HepG2 (cell line): ENCODE data around the gene WIZ. TPM values are rescaled to one million over a fixed set of nuclear protein-coding genes. Genes with fewer than 3 reads are reported as not detected.

ENCODE experiments used
- ADNP ChIP-seq: sonication (generic); formaldehyde crosslinking; IDR thresholded peaks from 2 replicates; pipeline ENCODE4 v1.4.0; 2020; ENCODE audit warnings: missing genetic modification reagents
- AGO1 ChIP-seq: fragments of 200-400 bp; formaldehyde crosslinking; IDR thresholded peaks from 2 replicates; pipeline ENCODE4 v1.6.1; 2017; ENCODE audit warnings: mild to moderate bottlenecking, low read depth, low read length, moderate library complexity; ENCODE audit not compliant: poor library complexity, severe bottlenecking
- CCAR2 ChIP-seq: fragments of 200-400 bp; formaldehyde crosslinking; optimal IDR thresholded peaks from 2 replicates; pipeline ENCODE3; 2018; ENCODE audit warnings: low read depth, mild to moderate bottlenecking, low read length, moderate library complexity
- FLYWCH1 ChIP-seq: sonication (generic); formaldehyde crosslinking; IDR thresholded peaks from 2 replicates; pipeline ENCODE4 v1.8.1; 2023; ENCODE audit warnings: mild to moderate bottlenecking, missing genetic modification reagents
- KLF12 ChIP-seq: sonication (generic); formaldehyde crosslinking; IDR thresholded peaks from 2 replicates; pipeline ENCODE4 v1.4.0; 2020; ENCODE audit warnings: missing genetic modification reagents, borderline replicate concordance
- NFKB2 ChIP-seq: sonication (generic); formaldehyde crosslinking; IDR thresholded peaks from 2 replicates; pipeline ENCODE4 v1.4.0; 2020; ENCODE audit warnings: missing genetic modification reagents, borderline replicate concordance
- NR2F2 ChIP-seq: IDR thresholded peaks from 2 replicates; pipeline ENCODE4 v1.6.1; 2012; ENCODE audit warnings: low read depth, inconsistent platforms, borderline replicate concordance
- NR2F6 ChIP-seq, 2 experiments: IDR thresholded peaks; 2 replicates each; pipeline ENCODE4 v1.6.1; 2016; ENCODE audit warnings: antibody characterized with exemption in 1 of 2, mild to moderate bottlenecking in 1 of 2
- SAP130 ChIP-seq: IDR thresholded peaks from 2 replicates; pipeline ENCODE4 v1.6.1; 2016; ENCODE audit warnings: low read depth
- TOE1 ChIP-seq: sonication (generic); formaldehyde crosslinking; IDR thresholded peaks from 2 replicates; pipeline ENCODE4 v1.4.0; 2020; ENCODE audit warnings: mild to moderate bottlenecking, missing genetic modification reagents
- XRCC5 ChIP-seq: fragments of 200-400 bp; formaldehyde crosslinking; optimal IDR thresholded peaks from 2 replicates; pipeline ENCODE3; 2017; ENCODE audit warnings: mild to moderate bottlenecking, low read length
- ZBTB1 ChIP-seq: sonication (generic); formaldehyde crosslinking; IDR thresholded peaks from 2 replicates; pipeline ENCODE4 v1.4.0; 2020; ENCODE audit warnings: missing genetic modification reagents, borderline replicate concordance
- ZNF225 ChIP-seq: sonication (generic); formaldehyde crosslinking; IDR thresholded peaks from 2 replicates; pipeline ENCODE4 v1.4.0; 2020; ENCODE audit warnings: mild to moderate bottlenecking, missing genetic modification reagents
- ZNF251 ChIP-seq: sonication (generic); formaldehyde crosslinking; IDR thresholded peaks from 2 replicates; pipeline ENCODE4 v1.9.0; 2021; ENCODE audit warnings: mild to moderate bottlenecking, missing genetic modification reagents
- ZNF280D ChIP-seq: sonication (generic); formaldehyde crosslinking; IDR thresholded peaks from 2 replicates; pipeline ENCODE4 v1.5.1; 2020; ENCODE audit warnings: mild to moderate bottlenecking, missing genetic modification reagents
- ZNF512 ChIP-seq: sonication (generic); formaldehyde crosslinking; IDR thresholded peaks from 2 replicates; pipeline ENCODE4 v1.4.0; 2020; ENCODE audit warnings: mild to moderate bottlenecking, missing genetic modification reagents
- ZNF629 ChIP-seq: sonication (generic); formaldehyde crosslinking; conservative IDR thresholded peaks from 2 replicates; pipeline ENCODE4 v1.5.0; 2020; ENCODE audit warnings: missing genetic modification reagents
- ZNF674 ChIP-seq: sonication (generic); formaldehyde crosslinking; IDR thresholded peaks from 2 replicates; pipeline ENCODE4 v1.5.0; 2020; ENCODE audit warnings: low read depth, mild to moderate bottlenecking, missing genetic modification reagents
- ZNF687 ChIP-seq: sonication (generic); formaldehyde crosslinking; IDR thresholded peaks from 2 replicates; pipeline ENCODE4 v1.5.1; 2020; ENCODE audit warnings: mild to moderate bottlenecking, missing genetic modification reagents, moderate library complexity
- ZNF782 ChIP-seq: sonication (generic); formaldehyde crosslinking; IDR thresholded peaks from 2 replicates; pipeline ENCODE4 v1.4.0; 2020; ENCODE audit warnings: missing genetic modification reagents, mild to moderate bottlenecking, borderline replicate concordance
- ZZZ3 ChIP-seq: sonication (generic); formaldehyde crosslinking; IDR thresholded peaks from 2 replicates; pipeline ENCODE4 v1.4.0; 2020; ENCODE audit warnings: missing genetic modification reagents, mild to moderate bottlenecking, borderline replicate concordance
- polyA plus RNA-seq, 8 experiments: library from polyadenylated mRNA; depleted of rRNA in 3 of 8; stranded (reverse) in 7 of 8; unstranded in 1 of 8; fragments of >200 nt; fragmentation: Illumina TruSeq in 4 of 8; extraction: Trizol in 4 of 8; gene quantifications; 2 replicates each; pipeline versions ENCODE4 v1.2.1 to v1.2.3, GENCODE V29; 2011 to 2016; ENCODE audit warnings: low read depth in 4 of 8, missing spikeins in 1 of 8, mixed read lengths in 1 of 8; ENCODE audit not compliant: insufficient read depth in 1 of 8
- total RNA-seq, 5 experiments: library from RNA; depleted of rRNA; stranded (reverse); fragments of >200 nt; fragmentation: Illumina TruSeq; extraction: Trizol; gene quantifications; 2 replicates each; pipeline ENCODE4 v1.2.3, GENCODE V29; 2016; ENCODE audit warnings: low read depth in 1 of 5

WIZ gene
- total and polyA plus RNA-seq, 2 of the 13 experiments (the other 11 are each of a cell fraction or from before 2014, with no cell fraction given), result 4.7 to 4.8 TPM

- TF ChIP-seq ZNF687 (CRISPR knock-in tag) (peak; percentile 13; the same call in 1 of the 2 replicates), TOE1 (CRISPR knock-in tag) (no peak), ZBTB1 (CRISPR knock-in tag) (no peak), ADNP (no peak), ZNF512 (CRISPR knock-in tag) (no peak), NFKB2 (CRISPR knock-in tag) (no peak), ZNF674 (CRISPR knock-in tag) (no peak), KLF12 (no peak), SAP130 (no peak), NR2F6 (IDR thresholded peaks at IDR 0.05) (peak; percentile 68), NR2F6 (CRISPR knock-in tag; IDR thresholded peaks at IDR 0.05) (no peak), ZZZ3 (CRISPR knock-in tag) (no peak), ZNF225 (0 out of 2 replicates have a peak, but pooled peaks have one; percentile 30), NR2F2 (peak; percentile 64; the same call in 1 of the 2 replicates), ZNF280D (no peak), CCAR2 (no peak), ZNF629 (CRISPR knock-in tag) (no peak), ZNF251 (CRISPR knock-in tag) (no peak), ZNF782 (CRISPR knock-in tag) (no peak), XRCC5 (peak; percentile 45), FLYWCH1 (CRISPR knock-in tag) (no peak), AGO1 (no peak)
These were observed 4.4 kb upstream of the WIZ start (continued) for GRCh38 chr19:15453906-15454860.
